ENCODE data around the gene IDNK.

The IDNK gene

DNA sequence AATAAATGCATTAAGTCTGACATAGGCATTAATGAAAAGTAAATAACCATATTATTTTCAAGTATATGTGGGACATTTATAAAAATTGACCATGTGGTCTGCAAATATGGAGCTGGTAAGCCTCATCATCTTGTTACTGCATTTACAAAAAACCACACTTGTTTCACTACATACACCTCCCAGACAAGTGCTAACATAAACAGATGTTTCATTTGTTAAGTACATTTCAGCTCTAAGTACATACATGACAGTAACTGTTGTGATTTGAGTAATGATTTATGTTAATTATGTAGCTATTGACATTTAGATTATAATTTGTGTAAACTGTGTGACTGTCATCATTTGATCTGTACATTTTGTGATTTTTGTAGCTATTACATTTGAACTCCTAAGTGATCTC is 13.9 kb downstream of the IDNK start:
- no peak for DNase-seq

DNA sequence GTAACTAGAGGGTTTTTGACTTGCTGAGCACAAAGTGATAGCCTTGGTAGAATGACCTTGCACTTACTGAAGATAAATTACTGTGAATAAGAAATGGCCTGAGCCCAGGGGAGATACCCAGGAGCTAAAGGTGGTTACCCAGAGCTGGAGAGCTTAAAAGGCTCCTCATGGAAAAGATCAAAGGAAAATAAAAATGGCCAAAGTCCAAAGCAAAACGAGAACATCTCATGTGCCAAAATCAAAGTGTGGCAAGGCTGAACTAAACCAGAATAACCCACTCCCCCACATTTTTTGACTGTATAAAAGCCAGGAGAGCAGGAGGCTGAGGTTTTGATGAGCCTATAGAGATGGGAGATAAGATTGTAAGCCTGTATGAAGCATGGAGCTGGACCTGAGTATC is 14.4 kb downstream of the IDNK start:
- DNase-seq: no peak

DNA sequence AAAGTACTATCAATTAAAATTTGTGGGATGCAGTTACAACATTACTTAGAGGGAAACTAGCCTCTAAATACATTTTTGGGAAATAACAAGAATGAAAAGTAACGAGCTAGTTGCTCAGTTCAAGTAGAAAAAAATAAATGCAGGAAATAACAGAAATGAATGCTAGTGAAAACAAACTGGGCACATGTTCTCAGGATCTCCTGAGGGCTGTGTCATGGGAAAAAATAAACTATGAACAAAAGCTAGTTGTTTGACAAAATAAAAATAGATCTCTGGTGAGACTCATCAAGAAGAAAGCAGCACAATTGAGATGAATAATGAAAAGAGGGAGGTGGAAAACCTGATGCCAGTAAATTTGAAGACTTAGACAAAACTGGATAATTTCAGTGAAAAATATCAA is 16.3 kb downstream of the IDNK start:
- no peak for DNase-seq

DNA sequence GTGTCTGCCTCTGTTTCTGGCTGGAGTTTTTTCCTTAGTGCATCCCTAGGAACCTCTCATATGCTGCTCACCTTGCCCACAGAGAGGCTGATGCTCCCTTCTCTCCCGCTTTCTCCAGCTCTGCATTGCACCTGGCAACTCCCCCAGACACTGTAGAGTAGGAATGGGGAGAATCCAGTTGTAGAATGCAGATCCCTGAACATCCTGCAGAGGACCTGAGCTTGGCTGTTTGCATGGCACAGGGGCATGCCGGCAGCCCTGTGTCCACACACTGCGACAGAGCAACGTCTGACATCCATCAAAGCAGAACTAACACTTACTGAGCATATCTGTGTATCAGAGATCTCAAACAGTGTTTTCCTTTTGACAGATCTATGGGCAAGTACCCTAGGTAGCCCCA is 19.9 kb downstream of the IDNK start:
- no peak for DNase-seq

DNA sequence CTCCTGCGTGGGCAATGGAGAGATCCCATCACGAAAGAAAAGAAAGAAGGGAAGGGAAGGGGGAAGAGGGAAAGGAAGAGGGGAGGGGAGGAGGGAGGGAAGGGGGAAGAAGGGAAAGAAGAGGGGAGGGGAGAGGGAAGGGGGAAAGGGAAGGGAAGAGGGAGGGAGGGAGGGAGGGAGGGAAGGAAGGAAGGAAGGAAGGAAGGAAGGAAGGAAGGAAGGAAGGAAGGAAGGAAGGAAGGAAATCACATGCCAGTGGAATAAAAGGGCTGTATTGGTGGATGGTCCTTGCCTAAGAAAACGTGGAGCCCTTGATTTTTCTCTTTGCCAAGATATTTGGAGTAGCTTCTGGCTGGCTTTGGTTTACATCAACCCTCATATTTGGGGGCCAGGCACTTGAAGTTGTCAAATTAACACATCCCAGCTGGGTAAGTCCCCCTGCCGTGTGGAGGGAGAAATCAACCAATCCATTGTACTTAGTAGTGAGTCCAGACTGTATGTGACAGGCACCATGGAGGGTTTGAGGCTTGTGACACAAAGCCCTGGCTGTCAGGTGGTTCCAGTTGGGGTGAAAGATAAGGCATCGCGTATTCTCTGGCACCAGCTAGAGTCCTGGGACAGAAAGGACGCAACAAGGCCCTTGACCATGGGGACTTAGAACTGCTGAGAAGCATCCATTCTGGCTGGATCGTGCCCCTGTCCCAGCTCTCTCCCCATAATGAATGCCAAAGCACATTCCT is 23.7 kb downstream of the IDNK start:
- no peak for DNase-seq

DNA sequence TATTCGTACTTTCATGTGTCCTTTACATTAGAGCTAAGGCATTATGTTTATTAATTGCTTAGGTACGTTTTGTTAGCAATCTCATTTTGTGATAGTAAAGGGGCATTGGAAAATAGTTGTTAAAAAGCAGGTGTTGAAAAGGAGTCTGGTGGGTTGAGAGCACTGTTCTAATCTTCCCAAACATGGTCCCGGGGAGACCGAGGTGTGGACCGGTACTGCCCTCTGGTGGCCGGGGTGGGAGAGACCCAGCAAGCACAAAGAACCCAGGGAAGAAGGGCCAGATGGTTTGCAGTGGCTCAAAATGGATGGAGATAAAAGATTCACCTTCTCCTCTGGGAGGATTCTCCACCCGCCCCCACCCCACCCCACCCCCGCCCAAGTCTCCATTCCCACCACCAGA is 26.1 kb downstream of the IDNK start:
- peak in 1 of 2 experiments; percentile 21 for DNase-seq

DNA sequence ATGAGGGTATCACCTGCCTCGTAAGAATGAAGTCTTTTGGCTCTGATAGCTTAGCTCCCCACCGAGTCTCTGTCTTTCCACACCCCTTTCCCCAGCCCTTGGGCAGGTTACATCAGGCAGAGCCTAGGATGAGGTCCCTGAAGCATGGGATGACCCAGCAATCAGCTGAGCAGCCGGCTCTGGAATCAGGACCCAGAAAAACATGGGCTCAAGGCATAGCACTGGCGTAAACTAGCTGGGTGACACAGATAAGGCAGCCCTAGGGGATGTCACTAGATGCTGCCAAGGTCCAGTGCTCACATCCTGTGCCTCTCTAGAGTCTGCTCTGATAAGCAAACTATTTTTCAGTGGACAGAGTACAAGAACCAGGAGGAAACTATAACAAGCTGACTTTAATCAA is 26.6 kb downstream of the IDNK start:
- no peak for DNase-seq

DNA sequence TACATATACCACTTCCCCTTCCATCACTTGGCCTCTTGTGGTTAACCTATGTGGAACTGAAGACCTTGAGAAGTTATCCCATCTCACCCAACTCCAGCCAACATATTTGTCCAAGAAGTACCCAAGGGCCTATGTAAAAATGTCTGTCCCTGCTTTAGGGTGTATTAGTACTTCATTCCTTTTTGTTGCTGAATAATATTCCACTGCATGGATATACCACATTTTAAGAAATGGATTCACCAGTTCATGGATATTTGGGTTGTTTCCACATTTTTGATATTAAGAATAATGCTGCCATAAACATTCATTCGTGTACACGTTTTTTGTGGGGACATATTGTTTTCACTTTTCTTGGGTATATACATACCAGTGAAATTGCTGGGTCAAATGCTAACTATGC is 28.6 kb downstream of the IDNK start:
- DNase-seq: no peak

DNA sequence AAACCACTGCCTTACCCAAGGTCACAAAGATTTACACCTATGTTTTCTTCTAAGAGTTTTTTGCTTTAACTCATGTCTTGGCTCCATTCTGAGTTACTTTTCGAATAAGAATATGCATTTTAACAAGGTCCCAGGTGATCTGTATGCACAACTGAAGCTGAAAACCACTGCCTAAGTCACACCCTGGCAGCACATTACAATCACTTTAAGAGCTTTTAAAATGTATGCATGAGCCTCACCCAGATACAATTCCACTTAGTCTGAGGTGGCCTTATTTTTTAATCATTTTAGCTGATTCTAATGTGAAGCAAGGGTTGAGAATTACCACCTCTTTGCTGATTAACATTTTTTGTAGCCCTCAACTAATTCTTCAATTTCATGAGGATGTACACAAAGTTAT is 29.5 kb downstream of the IDNK start:
- DNase-seq: no peak

DNA sequence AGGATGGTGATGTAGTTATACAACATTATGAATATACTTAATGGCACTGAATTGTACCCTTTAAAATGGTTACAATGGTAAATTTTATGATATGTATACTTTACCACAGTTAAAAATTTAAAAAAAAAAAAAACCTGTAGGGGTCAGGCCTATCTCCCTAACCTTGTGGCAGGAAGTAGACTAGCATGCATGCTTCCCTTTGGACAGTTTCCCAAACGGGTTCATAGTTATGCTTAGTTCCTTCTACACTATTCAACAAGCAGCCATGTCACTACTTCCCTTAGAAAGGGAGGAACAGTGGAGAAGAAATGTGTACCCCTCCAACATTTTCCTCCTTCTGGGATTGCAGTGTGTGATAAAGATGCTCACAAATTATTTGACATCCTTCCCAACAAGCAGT is 32.5 kb downstream of the IDNK start:
- no peak for DNase-seq

DNA sequence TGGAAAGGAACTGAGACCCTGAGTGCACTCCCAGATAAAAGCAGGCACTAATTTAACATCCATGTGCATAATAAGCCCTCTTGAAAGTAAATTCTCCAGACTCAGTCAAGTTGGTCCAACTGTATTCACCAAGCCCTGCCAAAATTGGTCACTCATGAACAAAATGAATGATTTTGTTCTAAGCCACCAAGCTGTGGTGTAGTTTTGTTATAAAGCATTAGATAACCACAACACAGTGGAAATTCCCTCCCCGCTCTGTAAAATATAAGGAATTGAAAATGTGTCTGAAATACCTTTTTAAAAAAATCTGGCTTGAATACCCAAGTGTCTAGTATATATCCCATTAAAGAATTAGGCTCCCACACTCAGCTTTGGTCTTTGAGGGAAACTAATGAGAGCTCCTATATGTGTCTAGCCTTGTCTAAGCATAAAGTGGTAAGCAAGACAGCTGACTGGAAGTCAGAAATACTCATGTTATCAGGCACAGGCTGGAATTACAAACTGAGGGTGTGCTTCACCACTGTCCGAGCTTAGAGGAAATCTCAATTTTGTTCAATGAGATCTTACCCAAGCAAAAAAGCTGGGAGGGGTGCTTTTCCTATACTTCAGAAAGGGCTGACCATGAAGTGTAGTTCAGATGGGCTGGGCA is 33.2 kb downstream of the IDNK start:
- DNase-seq: no peak

DNA sequence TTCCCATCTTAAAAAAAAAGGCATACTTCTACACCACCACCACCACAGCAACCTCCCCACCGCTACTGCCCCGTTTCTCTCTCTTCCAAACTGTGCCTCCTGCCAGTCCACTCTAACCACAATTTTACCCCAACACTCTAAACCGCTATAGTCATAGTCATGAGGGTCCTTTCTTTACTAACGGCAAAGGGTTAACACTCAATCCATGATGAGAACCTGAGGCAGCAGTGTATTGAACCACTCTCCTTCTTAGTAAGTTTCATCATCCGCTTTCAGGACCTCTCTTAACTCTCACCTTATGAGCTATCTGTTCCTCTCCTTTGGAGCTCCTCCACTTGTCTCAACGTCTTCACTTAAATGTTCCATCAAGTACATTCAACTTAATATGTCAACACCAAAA is 34.0 kb downstream of the IDNK start:
- DNase-seq: no peak

DNA sequence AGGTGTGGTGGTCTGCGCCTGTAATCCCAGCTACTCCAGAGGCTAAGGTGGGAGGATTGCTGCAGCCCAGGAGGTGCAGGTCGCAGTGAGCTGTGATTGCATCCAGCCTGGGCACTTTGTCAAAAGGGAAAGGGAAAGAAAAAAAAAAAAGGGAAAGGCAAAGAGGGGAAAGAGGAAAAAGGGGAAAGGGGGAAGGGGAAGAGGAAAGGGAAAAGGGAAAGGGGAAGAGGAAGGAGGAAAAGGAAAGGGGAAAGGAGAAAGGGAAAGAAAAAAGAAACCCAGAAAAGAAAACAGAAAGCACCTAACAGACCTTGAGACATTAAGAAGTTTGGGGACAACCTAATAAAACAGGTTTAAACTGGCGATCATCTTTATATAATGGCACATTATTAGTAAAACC is 40.0 kb downstream of the IDNK start:
- DNase-seq: no peak

DNA sequence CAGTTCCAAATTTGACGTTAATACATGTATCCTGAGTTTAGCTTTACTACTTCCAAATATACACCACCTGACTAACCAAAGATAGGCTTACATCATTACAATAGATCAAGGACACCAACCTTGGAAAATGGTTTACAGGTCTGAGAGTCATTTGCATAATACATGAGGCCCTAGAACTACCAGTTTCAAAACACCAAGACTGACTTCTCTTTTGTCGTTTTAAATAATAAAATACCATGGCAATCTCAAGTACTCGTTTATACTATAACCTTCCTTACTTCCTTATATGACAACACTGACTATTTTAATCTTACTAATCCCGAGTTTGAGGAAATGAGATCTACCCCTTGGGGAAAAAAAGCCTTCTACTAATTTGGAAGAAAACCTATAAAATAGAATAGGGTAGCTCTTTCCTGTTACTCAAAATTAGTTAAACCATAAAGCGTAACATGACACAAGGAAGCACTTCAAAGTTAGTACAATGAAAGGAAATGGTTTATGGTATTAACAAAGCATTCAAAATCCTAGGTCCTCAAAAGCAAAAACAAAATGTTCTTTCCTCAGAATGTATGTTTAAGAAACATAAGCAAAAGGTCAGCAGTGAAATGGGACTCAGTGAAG is 42.7 kb downstream of the IDNK start:
- DNase-seq: no peak

DNA sequence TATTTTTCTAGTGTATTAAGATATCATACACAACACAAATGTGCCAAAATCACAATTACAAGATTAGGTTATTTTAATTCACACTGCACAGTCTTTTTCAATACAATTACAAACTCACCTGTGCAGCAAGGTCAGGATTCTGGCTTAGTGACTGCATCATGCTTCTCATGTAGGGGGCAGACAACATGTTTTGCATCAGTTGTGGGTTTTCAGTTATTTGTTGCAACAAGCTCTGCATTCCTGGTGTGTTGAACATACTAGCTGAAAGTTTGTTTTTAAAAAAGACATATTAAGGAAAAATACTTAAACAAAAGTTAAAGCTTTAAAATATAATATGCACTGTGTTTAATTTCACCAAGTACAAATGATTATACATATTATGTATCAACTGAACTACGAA is 46.1 kb downstream of the IDNK start:
- DNase-seq: no peak

DNA sequence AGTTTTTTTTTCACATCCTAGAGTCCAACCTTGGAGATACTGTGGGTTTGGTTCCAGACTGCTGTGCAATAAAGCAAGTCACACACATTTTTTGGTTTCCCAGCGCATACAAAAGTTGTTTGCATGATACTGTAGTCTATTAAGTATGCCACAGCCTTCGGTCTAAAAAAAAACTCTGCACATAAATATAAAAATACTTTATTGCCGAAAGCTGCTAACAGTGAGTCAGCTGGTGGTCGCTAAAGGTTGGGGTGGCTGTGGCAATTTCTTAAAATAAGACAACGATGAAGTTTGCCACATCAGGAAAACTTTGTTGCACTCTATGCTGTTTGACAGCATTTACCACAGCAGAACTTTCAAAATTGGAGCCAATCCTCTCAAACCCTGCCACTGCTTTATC is 47.4 kb downstream of the IDNK start:
- no peak for DNase-seq

DNA sequence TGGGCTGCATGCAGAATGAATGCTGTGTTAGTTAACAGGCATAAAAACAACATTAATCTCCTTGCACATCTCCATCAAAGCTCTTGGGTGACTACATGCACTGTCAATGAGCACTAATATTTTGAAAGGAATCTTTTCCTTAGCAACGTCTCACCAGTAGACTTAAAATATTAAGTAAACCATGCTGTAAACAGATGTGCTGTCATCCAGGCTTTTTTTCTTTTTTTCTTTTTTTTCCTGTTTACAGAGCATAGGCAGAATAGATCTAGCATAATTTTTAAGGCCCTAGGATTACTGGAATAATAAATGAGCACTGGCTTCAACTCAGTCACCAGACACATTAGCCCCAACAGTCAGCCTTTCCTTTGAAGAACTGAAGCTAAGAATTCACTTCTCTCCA is 48.5 kb downstream of the IDNK start:
- DNase-seq: no peak

DNA sequence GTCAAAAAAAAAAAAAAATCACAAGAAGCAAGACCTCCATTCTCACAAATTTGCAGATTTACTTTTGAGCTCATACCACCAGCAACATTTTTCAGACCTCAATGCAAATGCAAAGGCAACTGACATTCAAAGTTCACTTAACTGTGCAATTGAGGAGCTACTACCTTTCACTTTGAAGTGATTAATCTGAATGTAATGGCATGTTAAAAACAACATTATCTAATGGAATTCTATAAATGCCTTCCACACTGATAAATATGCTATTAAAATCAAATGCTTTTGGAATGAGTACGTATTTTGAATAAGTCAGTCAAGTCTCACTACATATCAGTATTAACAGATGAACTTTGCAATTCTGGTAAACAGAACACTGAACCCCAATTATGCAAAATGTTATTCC is 52.5 kb downstream of the IDNK start:
- no peak for DNase-seq

DNA sequence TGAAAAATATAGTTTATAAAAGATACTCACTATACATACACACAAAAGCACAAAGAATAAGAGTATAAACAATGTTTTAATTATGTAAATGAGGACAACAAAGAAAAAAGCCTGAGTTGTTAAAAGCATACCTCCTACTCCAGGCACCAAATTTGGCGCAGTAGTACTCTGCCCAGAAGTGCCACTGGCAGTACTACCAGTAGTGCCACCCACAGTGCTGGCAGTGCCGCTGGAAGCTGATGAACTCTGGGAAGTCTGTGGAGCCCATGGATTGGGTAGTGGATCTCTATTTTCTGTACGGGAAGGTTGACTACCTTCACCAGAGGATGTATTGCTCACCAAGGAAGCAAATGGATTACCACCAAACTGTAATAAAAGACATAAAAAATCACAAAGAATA is 54.7 kb downstream of the IDNK start:
- no peak for DNase-seq

DNA sequence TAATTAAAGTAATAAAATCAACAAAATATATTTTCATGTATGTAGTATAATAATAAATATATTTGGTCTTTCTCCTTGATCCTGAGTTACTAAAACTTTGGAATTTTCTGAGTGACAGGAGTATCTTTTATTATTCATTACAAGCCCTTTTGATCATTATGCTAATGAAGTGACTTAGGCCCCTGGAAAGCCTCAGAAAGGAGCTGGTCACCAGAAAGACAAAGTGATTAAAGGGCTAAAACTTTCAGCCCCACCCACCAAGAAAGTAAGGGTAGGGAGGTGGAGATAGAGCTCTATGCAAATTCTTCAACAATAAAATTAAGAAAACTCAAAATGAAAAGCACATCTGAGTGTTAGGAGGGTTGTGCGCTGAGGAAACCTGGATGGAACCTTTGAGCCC is 57.3 kb downstream of the IDNK start:
- no peak for DNase-seq

DNA sequence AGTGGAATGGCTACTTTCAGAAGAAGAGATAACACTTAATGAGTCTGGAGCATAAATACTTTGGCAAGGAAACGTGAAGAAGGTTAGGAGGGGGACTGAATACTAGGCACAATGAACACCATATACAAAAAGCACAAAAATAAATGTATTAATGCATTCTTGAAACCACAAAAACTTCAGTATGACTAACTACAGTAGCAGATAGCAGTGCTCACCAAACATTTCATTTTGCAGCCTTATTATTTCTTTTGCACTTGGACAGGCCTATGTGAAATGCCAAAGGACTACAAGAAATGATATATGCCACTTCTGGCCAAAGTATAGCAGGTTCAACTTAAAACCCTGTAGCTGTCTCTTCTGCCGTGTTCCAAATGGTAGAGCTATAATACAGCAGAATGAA is 58.5 kb downstream of the IDNK start:
- no peak for DNase-seq

DNA sequence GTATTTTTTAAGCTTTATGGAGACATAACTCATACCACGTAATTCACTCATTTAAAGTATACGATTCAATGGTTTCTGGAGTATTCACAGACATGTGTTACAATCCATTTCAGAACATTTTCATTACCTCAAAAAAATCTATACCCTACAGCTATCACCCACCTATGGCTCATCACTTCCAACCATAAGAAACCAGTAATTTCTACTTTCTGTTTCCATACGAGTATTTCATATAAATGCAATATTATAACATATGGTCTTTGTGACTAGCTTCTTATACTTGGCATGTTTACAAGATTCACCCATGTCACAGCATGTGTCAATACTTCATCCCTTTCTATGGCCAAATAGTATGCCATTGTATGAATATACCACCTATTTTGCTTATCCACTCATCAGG is 66.0 kb downstream of the IDNK start:
- no peak for DNase-seq

DNA sequence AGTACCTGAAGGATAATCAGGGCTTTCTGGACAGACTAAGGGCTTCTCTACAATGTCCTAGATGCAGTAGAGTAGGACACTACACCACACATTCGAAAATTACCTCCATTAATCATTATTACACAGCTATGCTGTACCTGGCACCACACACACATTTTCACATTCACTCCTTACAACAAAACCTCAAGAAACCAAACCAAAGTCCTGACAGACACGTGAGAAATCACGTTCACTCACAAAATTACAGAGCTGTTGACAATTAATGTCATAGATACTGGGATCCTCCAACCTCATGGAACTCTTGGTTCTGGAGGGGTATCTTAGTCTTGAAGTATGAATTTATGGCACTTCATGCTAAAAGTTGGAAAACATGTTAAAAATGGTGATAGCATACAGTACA is 68.5 kb downstream of the IDNK start:
- no peak for DNase-seq

Data from SW 1271 (cell line).